WI38 (cell line): ENCODE measurements around the gene FLOT1.

Source experiments
- H3K4me3 ChIP-seq: 2 replicates; pipeline ENCODE4 v1.5.1; 2011; ENCODE audit warnings: low read depth, mild to moderate bottlenecking, control low read depth, low read length
- TF ChIP-seq, protein P1 (sequence below): IDR thresholded peaks from 2 replicates; pipeline ENCODE4 v1.5.1; 2012; ENCODE audit warnings: low read depth, mild to moderate bottlenecking, control low read depth, low read length

FLOT1 gene

DNA sequence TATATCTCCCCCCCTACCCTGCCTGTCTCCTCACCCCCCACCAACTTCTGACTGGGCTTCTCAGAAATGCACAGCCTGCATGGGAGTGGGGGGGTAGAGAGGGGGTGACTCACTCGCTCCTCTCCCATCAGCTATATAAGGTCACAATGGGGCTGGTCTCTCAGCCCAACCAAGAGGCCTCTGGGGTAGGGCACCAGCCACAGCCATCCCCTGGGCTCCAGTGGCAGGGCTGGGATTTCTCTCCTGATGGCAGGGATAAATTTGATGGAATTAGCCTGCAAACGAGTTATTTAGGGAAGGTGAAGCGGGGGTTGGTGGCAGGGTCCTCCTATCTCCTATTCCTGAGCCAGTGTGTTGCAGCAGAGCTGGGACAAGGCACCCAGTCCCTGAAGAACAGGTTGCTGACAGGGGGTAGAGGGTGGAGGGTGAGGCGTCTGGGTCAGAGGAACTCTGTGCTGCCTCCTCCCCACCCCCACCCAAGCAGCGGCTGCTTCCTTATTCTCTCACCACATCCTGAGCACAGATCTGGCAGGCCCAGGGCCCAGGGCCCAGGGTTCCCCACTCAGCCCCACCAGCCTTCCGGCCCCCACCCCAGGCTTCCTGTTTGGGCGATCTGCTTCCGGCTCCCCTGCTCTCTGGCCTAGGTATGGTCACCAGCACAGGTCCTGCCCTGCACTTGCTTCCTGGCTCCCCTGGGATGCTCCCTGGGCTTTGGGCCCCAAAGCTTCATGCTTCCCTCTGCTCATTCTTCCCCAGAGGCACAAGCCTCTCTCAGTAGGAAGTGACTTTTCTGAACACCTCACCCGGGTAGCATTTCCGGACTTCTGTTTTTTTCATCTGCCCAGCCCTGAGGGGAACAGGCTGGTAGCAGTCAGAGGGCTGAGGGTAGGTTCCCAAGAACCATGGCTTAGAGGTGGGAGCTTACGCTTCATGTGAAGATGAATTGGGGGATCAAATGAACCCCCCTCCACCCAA is 60.1 kb downstream of the FLOT1 start:
- TF ChIP-seq, protein P1, sequence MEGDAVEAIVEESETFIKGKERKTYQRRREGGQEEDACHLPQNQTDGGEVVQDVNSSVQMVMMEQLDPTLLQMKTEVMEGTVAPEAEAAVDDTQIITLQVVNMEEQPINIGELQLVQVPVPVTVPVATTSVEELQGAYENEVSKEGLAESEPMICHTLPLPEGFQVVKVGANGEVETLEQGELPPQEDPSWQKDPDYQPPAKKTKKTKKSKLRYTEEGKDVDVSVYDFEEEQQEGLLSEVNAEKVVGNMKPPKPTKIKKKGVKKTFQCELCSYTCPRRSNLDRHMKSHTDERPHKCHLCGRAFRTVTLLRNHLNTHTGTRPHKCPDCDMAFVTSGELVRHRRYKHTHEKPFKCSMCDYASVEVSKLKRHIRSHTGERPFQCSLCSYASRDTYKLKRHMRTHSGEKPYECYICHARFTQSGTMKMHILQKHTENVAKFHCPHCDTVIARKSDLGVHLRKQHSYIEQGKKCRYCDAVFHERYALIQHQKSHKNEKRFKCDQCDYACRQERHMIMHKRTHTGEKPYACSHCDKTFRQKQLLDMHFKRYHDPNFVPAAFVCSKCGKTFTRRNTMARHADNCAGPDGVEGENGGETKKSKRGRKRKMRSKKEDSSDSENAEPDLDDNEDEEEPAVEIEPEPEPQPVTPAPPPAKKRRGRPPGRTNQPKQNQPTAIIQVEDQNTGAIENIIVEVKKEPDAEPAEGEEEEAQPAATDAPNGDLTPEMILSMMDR, result no peak
- peak overlapping the region; percentile 77 for H3K4me3 ChIP-seq

DNA sequence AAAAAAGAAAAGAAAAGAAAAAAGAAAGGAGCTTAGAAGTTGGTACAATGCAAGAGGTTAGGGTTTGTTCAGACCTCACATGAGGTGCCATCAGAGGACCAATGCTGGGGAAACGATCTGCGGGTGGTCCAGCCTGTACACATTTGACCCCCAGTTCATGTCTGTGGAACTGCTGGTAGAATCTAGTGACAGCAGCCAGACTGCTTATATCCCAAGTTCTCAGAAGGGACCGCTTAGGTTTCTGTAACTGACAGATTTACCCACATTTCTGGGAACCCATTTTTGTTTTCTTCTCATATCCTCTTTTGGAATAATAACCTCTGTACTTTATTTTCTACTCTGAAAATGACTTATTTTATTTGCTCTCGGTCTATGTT is 60.7 kb downstream of the FLOT1 start:
- TF ChIP-seq, protein P1, result no peak
- peak overlapping the region; percentile 77 for H3K4me3 ChIP-seq

DNA sequence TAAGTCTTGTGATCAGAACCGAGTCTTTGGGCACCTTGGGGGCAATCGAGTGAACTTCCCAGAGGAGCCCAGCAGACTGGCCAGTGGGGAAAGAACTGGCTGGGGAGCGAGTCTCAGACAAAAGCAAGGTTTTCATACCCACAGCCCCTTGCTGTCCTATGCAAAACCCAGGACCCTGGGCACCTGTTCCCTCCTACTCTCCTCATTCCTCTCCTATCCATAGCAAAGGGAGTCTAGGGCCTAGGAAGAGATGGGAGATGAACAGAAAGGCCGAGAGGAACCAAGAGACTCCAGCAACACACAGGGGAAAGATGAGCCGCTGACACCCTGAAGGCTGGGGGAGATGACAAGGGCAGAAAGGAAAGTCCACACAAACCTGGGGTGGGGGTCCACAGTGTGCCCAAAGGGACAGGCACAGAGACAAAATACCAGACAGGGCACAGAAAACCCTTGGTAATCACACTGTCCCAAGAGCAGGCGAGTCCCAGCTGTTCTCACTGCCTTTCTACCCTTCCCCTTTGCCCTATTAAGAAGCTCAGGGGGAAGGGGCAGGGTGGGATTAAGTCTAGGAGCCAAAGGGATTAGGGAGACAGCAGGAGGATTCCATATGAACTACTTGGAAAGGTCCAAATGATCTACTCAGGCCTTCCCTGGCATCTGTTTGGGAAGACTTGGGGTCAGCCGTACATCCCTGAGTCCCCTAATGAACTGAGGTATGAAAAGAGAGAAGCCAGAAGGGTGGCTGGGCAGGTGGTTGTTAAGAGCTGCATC is 62.5 kb downstream of the FLOT1 start:
- TF ChIP-seq, protein P1, result no peak
- H3K4me3 ChIP-seq, result peak overlapping the region; percentile 36

DNA sequence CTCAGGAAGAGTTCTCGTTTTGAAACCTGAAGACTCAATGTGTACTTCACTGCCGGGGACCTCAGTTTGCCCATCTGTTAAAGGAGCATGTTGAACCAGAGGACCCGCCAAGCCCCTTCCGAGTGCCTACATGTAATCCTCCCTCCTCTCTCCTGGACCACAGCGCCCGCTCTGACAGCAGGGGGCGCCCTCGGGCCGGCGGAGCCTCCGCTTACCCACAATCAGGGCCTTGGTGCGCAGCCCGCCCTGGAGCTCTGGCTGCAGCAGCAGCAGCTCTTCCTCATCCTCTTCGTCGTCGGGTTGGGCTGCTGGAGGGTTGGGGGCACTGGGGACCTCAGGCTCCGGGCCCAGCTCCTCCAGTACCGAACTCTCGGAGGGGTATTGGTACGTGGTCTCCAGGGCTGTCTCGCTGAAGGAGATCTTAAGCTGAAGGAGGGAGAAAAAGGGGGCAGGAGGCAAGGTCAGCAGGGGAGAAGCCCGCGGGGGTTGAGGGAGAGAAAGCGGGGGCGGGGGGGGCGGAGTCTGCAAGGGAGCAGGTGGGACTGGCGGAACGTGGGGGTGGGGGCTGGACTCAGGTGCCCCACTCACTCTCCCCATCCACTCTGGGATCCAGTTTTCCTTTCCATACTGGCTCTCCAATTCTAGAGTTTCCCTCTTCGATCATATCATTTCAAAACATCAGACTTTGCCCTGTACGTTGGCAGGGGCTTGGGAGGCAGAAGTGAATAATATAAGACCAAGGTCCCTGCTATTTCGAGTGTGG is 63.3 kb downstream of the FLOT1 start:
- TF ChIP-seq, protein P1, result peak; percentile 88
- peak overlapping the region; percentile 36 for H3K4me3 ChIP-seq
